HEK293T (cell line): ENCODE data around the gene LHX5.

Source experiments
- BHLHE40 ChIP-seq: fragments of 450-650 bp; IDR thresholded peaks from 2 replicates; pipeline ENCODE4 v1.6.1; 2016; ENCODE audit warnings: mild to moderate bottlenecking, moderate library complexity, borderline replicate concordance
- ELF4 ChIP-seq: fragments of 450-650 bp; IDR thresholded peaks from 2 replicates; pipeline ENCODE4 v1.6.1; 2017; ENCODE audit warnings: antibody characterized with exemption
- FOXK2 ChIP-seq: fragments of 450-650 bp; IDR thresholded peaks from 2 replicates; pipeline ENCODE4 v1.6.1; 2016; ENCODE audit warnings: mild to moderate bottlenecking
- FOXM1 ChIP-seq: fragments of 450-650 bp; IDR thresholded peaks from 2 replicates; pipeline ENCODE4 v1.6.1; 2017; ENCODE audit warnings: mild to moderate bottlenecking, borderline replicate concordance
- HDGF ChIP-seq: fragments of 450-650 bp; IDR thresholded peaks from 2 replicates; pipeline ENCODE4 v1.6.1; 2017; ENCODE audit warnings: antibody characterized with exemption, borderline replicate concordance
- NFRKB ChIP-seq: fragments of 450-650 bp; IDR thresholded peaks from 2 replicates; pipeline ENCODE4 v1.6.1; 2016; ENCODE audit warnings: mild to moderate bottlenecking, moderate library complexity
- SP1 ChIP-seq: fragments of 450-650 bp; IDR thresholded peaks from 2 replicates; pipeline ENCODE4 v1.6.1; 2017
- SUZ12 ChIP-seq: fragments of 450-650 bp; IDR thresholded peaks from 2 replicates; pipeline ENCODE4 v1.6.1; 2016; ENCODE audit warnings: mild to moderate bottlenecking
- TF ChIP-seq, protein P1 (sequence below): fragments of 450-650 bp; IDR thresholded peaks from 2 replicates; pipeline ENCODE4 v1.6.1; 2016

DNA sequence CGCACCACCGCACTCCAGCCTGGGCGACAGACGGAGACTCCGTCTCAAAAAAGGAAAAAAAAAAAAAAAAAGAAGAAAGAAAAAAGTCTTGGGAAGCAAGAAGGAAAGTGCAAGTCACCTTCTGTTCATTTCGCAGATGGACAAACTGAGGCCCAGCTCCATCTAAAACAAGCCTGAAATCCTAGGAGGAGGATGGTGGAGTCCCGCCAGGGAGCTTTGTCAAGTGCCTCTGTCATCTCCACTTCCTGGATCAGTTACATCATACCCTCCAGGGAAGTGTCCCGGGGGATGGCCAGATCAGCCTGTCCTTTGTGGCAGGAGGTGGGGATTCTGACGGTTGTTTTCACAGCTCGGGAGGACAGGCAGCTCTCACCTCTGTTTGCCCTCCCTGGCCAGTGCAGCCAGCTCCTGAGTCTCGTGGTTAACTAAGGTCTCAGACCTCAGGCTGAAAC lies 58.2 kb downstream of the LHX5 start:
- TF ChIP-seq SP1: no peak
- TF ChIP-seq SUZ12: no peak
- TF ChIP-seq, protein P1, sequence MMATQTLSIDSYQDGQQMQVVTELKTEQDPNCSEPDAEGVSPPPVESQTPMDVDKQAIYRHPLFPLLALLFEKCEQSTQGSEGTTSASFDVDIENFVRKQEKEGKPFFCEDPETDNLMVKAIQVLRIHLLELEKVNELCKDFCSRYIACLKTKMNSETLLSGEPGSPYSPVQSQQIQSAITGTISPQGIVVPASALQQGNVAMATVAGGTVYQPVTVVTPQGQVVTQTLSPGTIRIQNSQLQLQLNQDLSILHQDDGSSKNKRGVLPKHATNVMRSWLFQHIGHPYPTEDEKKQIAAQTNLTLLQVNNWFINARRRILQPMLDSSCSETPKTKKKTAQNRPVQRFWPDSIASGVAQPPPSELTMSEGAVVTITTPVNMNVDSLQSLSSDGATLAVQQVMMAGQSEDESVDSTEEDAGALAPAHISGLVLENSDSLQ: no peak
- no peak for TF ChIP-seq BHLHE40
- no peak for TF ChIP-seq NFRKB
- TF ChIP-seq ELF4: no peak
- no peak for TF ChIP-seq FOXM1
- no peak for TF ChIP-seq HDGF
- TF ChIP-seq FOXK2: no peak
